Activated CD4-positive, CD25-positive, alpha-beta regulatory T cell (primary cell): ENCODE results near the gene HCFC1.

ENCODE experiments used
- DNase-seq, 4 experiments: peaks; one replicate each; lab custom pipeline; 2025; lab: John Stamatoyannopoulos, UW

Gene HCFC1

DNA sequence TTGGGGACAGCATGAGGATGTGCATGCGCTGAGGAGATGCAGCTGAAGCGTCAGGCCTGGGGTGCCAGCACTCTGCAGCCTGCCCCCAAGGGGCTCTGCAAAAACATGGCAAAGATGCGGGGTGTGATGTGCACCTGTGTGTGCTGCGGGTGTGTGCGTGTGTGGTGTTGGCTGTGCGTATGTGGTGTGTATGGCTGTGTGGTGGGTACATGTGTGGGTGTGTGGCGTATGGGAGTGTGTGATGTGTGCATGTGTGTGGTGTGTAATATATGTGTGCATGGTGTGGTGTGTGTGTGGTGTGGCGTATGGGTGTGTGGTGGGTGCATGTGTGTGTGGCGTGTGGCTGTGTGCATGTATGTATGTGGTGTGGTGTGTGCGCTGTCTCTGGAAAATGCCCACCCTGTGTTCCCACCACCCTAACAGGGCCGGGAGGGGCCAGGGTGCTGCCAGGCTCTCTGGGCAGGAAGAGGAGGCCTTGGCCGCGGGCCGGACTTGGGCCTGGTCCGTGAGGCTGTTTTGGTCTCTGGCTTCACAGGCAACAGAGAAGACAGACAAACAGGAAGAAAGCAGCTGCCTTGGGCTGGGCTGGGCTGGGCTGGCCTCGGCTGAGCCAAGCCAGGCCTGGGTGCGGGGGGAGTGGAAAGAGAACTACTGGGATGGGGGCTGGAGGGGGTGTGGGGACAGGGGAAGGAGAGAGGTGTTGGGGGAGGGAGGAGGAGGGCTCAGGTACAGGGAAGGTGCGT is 68.2 kb downstream of the HCFC1 start:
- DNase-seq, result no peak

- no peak for DNase-seq
Observed at GRCh38 chrX:153902385-153902784, 69.2 kb downstream of the HCFC1 start.

DNA sequence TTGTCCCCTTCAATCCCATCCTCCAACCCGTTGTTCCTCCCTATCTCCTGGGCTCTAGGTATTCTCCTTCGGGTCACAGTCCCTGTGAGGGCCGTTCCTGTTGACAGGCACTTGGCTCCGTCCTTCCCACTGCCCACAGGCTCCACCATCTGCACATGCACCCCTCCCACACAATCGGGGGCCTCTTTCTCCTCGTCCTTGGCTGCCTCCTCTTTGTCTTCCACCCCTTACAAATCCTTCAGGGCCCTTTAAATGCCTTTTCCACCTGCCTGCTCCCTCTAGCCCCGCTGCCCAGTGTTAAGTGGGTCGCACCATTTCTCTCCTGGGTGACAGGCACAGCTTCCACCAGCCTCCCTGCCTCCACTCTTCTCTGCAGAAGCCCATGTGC is 69.9 kb downstream of the HCFC1 start:
- no peak for DNase-seq

DNA sequence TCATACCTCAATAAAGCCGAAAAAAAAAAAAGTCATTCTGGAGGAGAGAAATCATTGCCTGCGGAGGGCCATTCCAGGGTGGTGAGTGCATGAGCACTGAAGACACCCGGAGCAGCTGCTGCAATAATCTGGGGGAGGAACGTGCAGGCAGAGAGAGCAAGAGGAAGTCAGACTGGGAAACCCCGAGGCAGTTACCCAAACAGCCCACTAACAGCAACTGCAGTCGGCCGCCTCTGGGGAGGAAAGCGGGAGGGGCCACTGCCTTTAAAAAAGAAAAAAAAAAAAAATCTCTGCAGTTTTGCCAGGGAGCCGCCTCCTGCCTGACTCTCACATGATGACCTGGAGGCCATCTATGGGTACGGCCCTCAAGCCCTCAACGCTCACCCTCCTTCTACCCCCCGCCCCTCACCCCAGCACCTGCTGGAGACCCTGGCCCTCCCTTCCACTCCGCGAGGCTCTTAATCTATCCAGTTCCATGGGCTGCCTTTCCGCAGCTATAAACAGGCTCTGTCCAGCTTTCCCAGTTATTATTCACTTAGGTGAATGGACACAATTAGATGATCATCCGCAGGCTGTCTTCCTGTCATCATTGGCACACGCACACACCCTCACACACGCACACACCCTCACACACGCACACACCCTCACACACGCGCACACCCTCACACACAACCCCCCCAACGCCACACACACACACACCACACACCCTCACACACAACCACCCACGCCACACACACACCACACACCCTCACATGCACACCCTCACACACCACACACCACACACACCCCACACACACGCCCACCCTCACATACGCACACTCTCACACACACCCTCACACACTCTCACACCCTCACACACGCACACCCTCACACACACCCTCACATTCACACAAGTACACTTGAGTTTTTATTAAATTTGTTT is 70.5 kb downstream of the HCFC1 start:
- peak in 2 of 4 experiments; percentile 19 to 30 for DNase-seq

DNA sequence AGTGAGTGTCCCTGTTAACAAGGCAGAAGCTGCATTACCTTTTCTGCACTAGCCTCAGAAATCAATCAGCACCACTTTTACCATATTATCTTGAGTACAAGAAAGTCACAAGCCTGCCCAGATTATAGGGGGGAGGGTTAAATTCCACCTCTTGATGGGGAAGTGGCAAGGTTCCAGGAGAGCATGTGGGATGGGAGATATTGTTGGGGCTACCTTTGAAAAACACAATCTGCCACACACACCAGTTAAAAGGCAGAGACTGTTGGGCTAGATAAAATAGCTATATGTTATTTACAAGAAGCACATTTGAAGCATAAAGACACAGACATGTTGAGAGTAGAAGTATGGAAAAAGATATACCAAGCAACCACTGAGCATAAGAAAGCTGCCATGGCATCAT is 73.7 kb downstream of the HCFC1 start:
- no peak for DNase-seq
